Neural cell (in vitro differentiated cells): ENCODE measurements around the gene KREMEN1. TPM values are rescaled to one million over a fixed set of nuclear protein-coding genes. Genes with fewer than 3 reads are reported as not detected.

Experiments used
- H2AFZ ChIP-seq: fragments of 200-600, 300-800 bp; sonication (generic), shearing (Covaris generic); 2 replicates; pipeline ENCODE4 v1.6.0; 2014; ENCODE audit warnings: low read depth, mild to moderate bottlenecking, antibody characterized with exemption, low read length, moderate library complexity
- H3F3A ChIP-seq: fragments of 200-600 bp; shearing (Covaris generic); 2 replicates; pipeline ENCODE4 v1.6.1; 2016; ENCODE audit warnings: mild to moderate bottlenecking, moderate library complexity, mixed read lengths, antibody characterized with exemption, low read length; ENCODE audit not compliant: insufficient read depth, poor library complexity, severe bottlenecking
- H3K27ac ChIP-seq: fragments of 200-600, 300-800 bp; sonication (generic), shearing (Covaris generic); 2 replicates; pipeline ENCODE4 v1.5.1; 2014; ENCODE audit warnings: mild to moderate bottlenecking, low read length, moderate library complexity
- H3K27me3 ChIP-seq: fragments of 300-800, 200-600 bp; sonication (generic), shearing (Covaris generic); 2 replicates; pipeline ENCODE4 v1.6.0; 2014; ENCODE audit warnings: mild to moderate bottlenecking, low read depth, low read length, moderate library complexity; ENCODE audit not compliant: insufficient read depth
- H3K36me3 ChIP-seq: fragments of 300-800, 200-600 bp; sonication (generic), shearing (Covaris generic); 2 replicates; pipeline ENCODE4 v1.5.1; 2014; ENCODE audit warnings: mild to moderate bottlenecking, antibody characterized with exemption, low read length, moderate library complexity; ENCODE audit not compliant: insufficient read depth
- H3K4me2 ChIP-seq: fragments of 300-800, 200-600 bp; sonication (generic), shearing (Covaris generic); 2 replicates; pipeline ENCODE4 v1.6.0; 2014; ENCODE audit warnings: mild to moderate bottlenecking, low read length
- H3K4me3 ChIP-seq: fragments of 300-800, 200-600 bp; sonication (generic), shearing (Covaris generic); 2 replicates; pipeline ENCODE4 v1.5.1; 2014; ENCODE audit warnings: mild to moderate bottlenecking, low read length, moderate library complexity
- H3K79me2 ChIP-seq: fragments of 200-600 bp; shearing (Covaris generic); replicated peaks from 2 replicates; pipeline ENCODE4 v1.6.0; 2014; ENCODE audit warnings: mild to moderate bottlenecking, low read length, moderate library complexity; ENCODE audit not compliant: insufficient read depth
- H3K9ac ChIP-seq: fragments of 300-800, 200-600 bp; sonication (generic), shearing (Covaris generic); 2 replicates; pipeline ENCODE4 v1.6.1; 2016; ENCODE audit warnings: mild to moderate bottlenecking, low read length, mixed read lengths
- H3K9me2 ChIP-seq: fragments of 200-600 bp; shearing (Covaris generic); 2 replicates; pipeline ENCODE4 v1.6.1; 2016; ENCODE audit warnings: mild to moderate bottlenecking, low read length, mixed read lengths; ENCODE audit not compliant: insufficient read depth
- H3K9me3 ChIP-seq: fragments of 200-600, 300-800 bp; sonication (generic), shearing (Covaris generic); 2 replicates; pipeline ENCODE4 v1.6.1; 2016; ENCODE audit warnings: mild to moderate bottlenecking, mixed run types, low read length, moderate library complexity, mixed read lengths
- H4K20me1 ChIP-seq: fragments of 200-600 bp; shearing (Covaris generic); 2 replicates; pipeline ENCODE4 v1.6.1; 2016; ENCODE audit warnings: mild to moderate bottlenecking, mixed run types; ENCODE audit not compliant: insufficient read depth
- EP300 ChIP-seq: fragments of 450-650 bp; conservative IDR thresholded peaks from 2 replicates; pipeline ENCODE4 v1.6.1; 2014; ENCODE audit warnings: antibody characterized with exemption, mild to moderate bottlenecking, moderate library complexity; ENCODE audit not compliant: poor library complexity, severe bottlenecking
- EZH2 ChIP-seq: fragments of 200-600, 300-800 bp; shearing (Covaris generic), sonication (generic); IDR thresholded peaks from 2 replicates; pipeline ENCODE4 v1.6.1; 2014; ENCODE audit warnings: antibody characterized with exemption, low read length, borderline replicate concordance, mild to moderate bottlenecking; ENCODE audit not compliant: insufficient read depth, poor library complexity, severe bottlenecking
- MXI1 ChIP-seq: fragments of 450-650 bp; conservative IDR thresholded peaks from 2 replicates; pipeline ENCODE4 v1.6.1; 2014; ENCODE audit warnings: antibody characterized with exemption, mild to moderate bottlenecking; ENCODE audit not compliant: poor library complexity, severe bottlenecking
- POLR2AphosphoS5 ChIP-seq: IDR thresholded peaks from 2 replicates; pipeline ENCODE4 v1.6.1; 2012
- RAD21 ChIP-seq: fragments of 450-650 bp; conservative IDR thresholded peaks from 2 replicates; pipeline ENCODE4 v1.6.1; 2014; ENCODE audit warnings: antibody characterized with exemption, mild to moderate bottlenecking, moderate library complexity
- SMC3 ChIP-seq: fragments of 450-650 bp; conservative IDR thresholded peaks from 2 replicates; pipeline ENCODE4 v1.6.1; 2014; ENCODE audit warnings: antibody characterized with exemption, mild to moderate bottlenecking, moderate library complexity; ENCODE audit not compliant: poor library complexity
- TAF1 ChIP-seq: IDR thresholded peaks from 2 replicates; pipeline ENCODE4 v1.6.1; 2012; ENCODE audit warnings: low read depth
- polyA plus RNA-seq: library from polyadenylated mRNA; depleted of rRNA; stranded (reverse); fragments of >200 nt; gene quantifications from 2 replicates; pipeline ENCODE4 v1.2.3, GENCODE V29; 2014
- TF ChIP-seq, protein P1 (sequence below): fragments of 450-650 bp; IDR thresholded peaks from 2 replicates; pipeline ENCODE4 v1.5.1; 2014; ENCODE audit warnings: antibody characterized with exemption, mild to moderate bottlenecking, moderate library complexity; ENCODE audit not compliant: poor library complexity, severe bottlenecking
- TF ChIP-seq, protein P2 (sequence below): IDR thresholded peaks from 2 replicates; pipeline ENCODE4 v1.6.1; 2012; ENCODE audit warnings: borderline replicate concordance

The KREMEN1 gene
- polyA plus RNA-seq, 1 donor from 2014 or later = 3.3 TPM

DNA sequence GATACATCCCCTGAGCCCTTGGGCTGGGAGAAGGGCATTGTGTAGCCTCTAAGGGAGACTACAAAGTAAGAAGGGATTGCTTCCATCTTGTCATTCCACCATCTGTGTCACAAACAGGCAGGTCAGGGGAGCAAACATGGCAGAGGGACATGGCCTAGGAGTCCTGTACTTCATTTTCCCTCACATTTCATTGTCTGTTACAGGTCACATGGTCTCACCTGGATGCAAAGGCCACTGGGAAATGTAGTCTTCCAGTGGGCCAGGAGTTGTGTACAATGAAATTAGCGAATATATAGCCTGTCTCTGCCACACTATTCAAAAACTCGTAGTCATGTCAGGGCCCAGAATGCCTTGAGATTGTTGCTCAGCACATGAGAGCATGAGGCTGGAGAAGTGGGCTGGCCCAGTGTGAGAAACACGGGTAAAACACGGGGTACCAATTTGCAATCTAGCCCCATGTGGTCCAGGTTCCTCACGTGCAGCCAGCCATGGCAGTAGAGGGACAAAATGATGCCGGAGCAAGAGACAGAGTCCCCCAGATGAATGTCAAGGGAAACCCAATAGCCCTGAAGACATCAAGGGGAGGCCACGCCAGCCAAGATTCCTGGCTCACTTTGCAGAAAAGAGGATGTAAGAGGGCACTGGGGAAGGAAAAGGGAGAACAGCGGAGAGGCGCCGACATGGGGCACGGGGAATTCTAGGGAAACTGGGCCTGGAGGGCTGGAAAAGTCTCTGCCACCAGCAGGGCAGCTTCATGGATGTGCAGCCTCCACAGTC is 85.1 kb downstream of the KREMEN1 start:
- Histone ChIP-seq H4K20me1 (no peaks in the 10 kb centered on the region), H3K27ac (no peak overlapping the region), H3K36me3 (no peaks in the 10 kb centered on the region), H2AFZ (no peak overlapping the region), H3K79me2 (no peaks in the 10 kb centered on the region), H3K9me2 (no peaks in the 10 kb centered on the region), H3K9ac (no peak overlapping the region), H3K4me2 (no peak overlapping the region), H3K4me3 (no peak overlapping the region), H3F3A (no peaks in the 10 kb centered on the region), H3K9me3 (no peaks in the 10 kb centered on the region), H3K27me3 (no peaks in the 10 kb centered on the region)
- no peak for TF ChIP-seq POLR2AphosphoS5
- TF ChIP-seq, protein P1, sequence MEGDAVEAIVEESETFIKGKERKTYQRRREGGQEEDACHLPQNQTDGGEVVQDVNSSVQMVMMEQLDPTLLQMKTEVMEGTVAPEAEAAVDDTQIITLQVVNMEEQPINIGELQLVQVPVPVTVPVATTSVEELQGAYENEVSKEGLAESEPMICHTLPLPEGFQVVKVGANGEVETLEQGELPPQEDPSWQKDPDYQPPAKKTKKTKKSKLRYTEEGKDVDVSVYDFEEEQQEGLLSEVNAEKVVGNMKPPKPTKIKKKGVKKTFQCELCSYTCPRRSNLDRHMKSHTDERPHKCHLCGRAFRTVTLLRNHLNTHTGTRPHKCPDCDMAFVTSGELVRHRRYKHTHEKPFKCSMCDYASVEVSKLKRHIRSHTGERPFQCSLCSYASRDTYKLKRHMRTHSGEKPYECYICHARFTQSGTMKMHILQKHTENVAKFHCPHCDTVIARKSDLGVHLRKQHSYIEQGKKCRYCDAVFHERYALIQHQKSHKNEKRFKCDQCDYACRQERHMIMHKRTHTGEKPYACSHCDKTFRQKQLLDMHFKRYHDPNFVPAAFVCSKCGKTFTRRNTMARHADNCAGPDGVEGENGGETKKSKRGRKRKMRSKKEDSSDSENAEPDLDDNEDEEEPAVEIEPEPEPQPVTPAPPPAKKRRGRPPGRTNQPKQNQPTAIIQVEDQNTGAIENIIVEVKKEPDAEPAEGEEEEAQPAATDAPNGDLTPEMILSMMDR = no peak

DNA sequence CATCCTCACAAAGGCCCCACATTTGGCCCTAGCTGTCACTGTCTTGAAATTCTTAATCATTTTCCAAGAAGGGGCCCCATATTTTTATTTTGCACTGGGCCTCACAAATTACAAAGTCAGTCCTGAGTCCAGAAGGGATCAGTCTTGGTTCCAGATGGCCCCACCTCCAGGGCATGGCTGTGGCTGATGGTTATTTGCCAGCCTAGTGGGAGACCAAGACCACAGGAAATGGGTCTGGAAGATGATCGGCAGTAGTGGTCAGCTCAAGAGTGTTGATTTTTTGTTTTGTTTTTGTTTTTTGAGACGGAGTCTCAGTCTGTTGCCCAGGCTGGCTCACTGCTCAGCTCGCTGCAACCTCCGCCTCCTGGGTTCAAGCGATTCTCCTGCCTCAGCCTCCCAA is 85.7 kb downstream of the KREMEN1 start:
- H3K36me3 ChIP-seq = no peaks in the 10 kb centered on the region
- H3K27ac ChIP-seq = no peak overlapping the region
- no peak overlapping the region for H3K9ac ChIP-seq
- H4K20me1 ChIP-seq = no peaks in the 10 kb centered on the region
- no peak overlapping the region for H2AFZ ChIP-seq
- TF ChIP-seq, protein P2, sequence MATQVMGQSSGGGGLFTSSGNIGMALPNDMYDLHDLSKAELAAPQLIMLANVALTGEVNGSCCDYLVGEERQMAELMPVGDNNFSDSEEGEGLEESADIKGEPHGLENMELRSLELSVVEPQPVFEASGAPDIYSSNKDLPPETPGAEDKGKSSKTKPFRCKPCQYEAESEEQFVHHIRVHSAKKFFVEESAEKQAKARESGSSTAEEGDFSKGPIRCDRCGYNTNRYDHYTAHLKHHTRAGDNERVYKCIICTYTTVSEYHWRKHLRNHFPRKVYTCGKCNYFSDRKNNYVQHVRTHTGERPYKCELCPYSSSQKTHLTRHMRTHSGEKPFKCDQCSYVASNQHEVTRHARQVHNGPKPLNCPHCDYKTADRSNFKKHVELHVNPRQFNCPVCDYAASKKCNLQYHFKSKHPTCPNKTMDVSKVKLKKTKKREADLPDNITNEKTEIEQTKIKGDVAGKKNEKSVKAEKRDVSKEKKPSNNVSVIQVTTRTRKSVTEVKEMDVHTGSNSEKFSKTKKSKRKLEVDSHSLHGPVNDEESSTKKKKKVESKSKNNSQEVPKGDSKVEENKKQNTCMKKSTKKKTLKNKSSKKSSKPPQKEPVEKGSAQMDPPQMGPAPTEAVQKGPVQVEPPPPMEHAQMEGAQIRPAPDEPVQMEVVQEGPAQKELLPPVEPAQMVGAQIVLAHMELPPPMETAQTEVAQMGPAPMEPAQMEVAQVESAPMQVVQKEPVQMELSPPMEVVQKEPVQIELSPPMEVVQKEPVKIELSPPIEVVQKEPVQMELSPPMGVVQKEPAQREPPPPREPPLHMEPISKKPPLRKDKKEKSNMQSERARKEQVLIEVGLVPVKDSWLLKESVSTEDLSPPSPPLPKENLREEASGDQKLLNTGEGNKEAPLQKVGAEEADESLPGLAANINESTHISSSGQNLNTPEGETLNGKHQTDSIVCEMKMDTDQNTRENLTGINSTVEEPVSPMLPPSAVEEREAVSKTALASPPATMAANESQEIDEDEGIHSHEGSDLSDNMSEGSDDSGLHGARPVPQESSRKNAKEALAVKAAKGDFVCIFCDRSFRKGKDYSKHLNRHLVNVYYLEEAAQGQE = no peak
- TF ChIP-seq, protein P1 = no peak
- no peak for TF ChIP-seq EP300
- TF ChIP-seq RAD21 = no peak
- TF ChIP-seq EZH2 = no peak
- no peak for TF ChIP-seq POLR2AphosphoS5
- no peak for TF ChIP-seq TAF1
- TF ChIP-seq SMC3 = no peak
- TF ChIP-seq MXI1 = no peak
- no peak overlapping the region for H3K4me3 ChIP-seq
- H3K9me3 ChIP-seq = no peaks in the 10 kb centered on the region
- H3K27me3 ChIP-seq = no peaks in the 10 kb centered on the region
- H3K4me2 ChIP-seq = no peak overlapping the region
- no peaks in the 10 kb centered on the region for H3K79me2 ChIP-seq
- no peaks in the 10 kb centered on the region for H3K9me2 ChIP-seq
- no peaks in the 10 kb centered on the region for H3F3A ChIP-seq
